NCI-H748 (cell line): ENCODE measurements around the gene C9orf152.

ENCODE experiments used
- DNase-seq: peaks from one replicate; lab custom pipeline; 2025; ENCODE audit not compliant: unreplicated experiment; lab: John Stamatoyannopoulos, UW

C9orf152 gene

GRCh38 chr9:110183208-110184145, 24.5 kb downstream of the C9orf152 start:
- DNase-seq, result peak; percentile 75

GRCh38 chr9:110180511-110181434, 27.2 kb downstream of the C9orf152 start:
- DNase-seq, result peak; percentile 64

- no peak for DNase-seq
These were observed 28.2 kb downstream of the C9orf152 start for GRCh38 chr9:110179734-110180133.

- peak; percentile 37 for DNase-seq
These were observed 29.7 kb downstream of the C9orf152 start for GRCh38 chr9:110178281-110178680.

- no peak for DNase-seq
These were observed 32.5 kb downstream of the C9orf152 start for GRCh38 chr9:110175275-110175968.

GRCh38 chr9:110173322-110173642, 34.7 kb downstream of the C9orf152 start:
- no peak for DNase-seq

- DNase-seq, result no peak
These were observed 37.4 kb downstream of the C9orf152 start for GRCh38 chr9:110170357-110171257.

- DNase-seq, result no peak
These were observed 39.5 kb downstream of the C9orf152 start for GRCh38 chr9:110168486-110168885.

GRCh38 chr9:110161940-110162339, 46.0 kb downstream of the C9orf152 start:
- no peak for DNase-seq

GRCh38 chr9:110160685-110161084, 47.3 kb downstream of the C9orf152 start:
- no peak for DNase-seq

- no peak for DNase-seq
These were observed 47.8 kb downstream of the C9orf152 start for GRCh38 chr9:110160123-110160522.

GRCh38 chr9:110157823-110158664, 49.9 kb downstream of the C9orf152 start:
- DNase-seq, result peak; percentile 38

- DNase-seq, result no peak
These were observed 51.1 kb downstream of the C9orf152 start for GRCh38 chr9:110156902-110157301.

- DNase-seq, result no peak
These were observed 51.5 kb downstream of the C9orf152 start for GRCh38 chr9:110156416-110156815.

- DNase-seq, result no peak
These were observed 52.2 kb downstream of the C9orf152 start for GRCh38 chr9:110155751-110156150.

- DNase-seq, result no peak
These were observed 54.5 kb downstream of the C9orf152 start for GRCh38 chr9:110153431-110153830.

- peak; percentile 77 for DNase-seq
These were observed 55.1 kb downstream of the C9orf152 start for GRCh38 chr9:110152704-110153374.
